Effector CD8-positive, alpha-beta T cell (primary cell): ENCODE data around the gene KRT83.
"Not testable (repeated sequence)": the region's sequence is repeated elsewhere in the genome, so short reads cannot be mapped to it uniquely, and the experiment has no call there.

Experiments
- DNase-seq: peaks from one replicate; lab custom pipeline; 2025; lab: John Stamatoyannopoulos, UW

Gene KRT83

DNA sequence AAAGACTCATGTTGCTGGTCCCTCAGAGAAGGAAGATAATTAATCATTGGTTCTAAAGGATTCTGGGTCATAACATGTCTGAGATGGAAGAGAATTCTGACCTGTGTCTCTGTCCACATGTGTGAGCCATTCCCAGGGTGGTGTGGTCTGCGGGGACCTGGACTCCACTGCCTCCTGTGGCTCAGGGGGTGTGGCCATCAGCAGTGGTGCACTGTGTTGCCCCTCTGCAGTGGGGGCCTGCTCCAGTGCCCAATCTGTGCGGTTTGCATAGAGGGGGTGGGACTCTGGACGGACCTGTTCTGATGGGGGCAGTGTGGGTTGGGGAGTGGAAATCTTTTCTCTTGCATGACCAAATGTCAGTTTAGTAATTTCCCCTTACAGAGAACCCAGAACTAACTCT is 32.6 kb upstream of the KRT83 start:
- no peak for DNase-seq

DNA sequence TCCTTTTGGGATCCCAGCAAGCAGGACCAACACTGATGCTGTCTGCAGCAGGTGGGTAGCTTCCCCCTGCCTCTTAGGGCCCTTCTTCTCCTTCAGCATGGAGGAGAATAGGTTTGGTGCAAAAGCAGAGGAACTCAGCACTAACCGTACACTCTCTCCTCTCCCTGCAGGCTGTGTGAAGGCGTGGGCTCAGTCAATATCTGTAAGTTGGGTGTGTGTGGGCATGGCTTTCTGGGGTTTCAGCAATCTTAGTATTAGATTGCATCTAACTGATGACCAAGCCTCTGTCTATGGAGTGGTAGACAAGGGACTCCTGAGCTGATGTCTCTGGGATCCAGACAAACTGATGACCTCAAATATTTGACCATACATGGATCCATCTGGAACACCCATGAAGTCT is 31.8 kb upstream of the KRT83 start:
- DNase-seq = no peak

DNA sequence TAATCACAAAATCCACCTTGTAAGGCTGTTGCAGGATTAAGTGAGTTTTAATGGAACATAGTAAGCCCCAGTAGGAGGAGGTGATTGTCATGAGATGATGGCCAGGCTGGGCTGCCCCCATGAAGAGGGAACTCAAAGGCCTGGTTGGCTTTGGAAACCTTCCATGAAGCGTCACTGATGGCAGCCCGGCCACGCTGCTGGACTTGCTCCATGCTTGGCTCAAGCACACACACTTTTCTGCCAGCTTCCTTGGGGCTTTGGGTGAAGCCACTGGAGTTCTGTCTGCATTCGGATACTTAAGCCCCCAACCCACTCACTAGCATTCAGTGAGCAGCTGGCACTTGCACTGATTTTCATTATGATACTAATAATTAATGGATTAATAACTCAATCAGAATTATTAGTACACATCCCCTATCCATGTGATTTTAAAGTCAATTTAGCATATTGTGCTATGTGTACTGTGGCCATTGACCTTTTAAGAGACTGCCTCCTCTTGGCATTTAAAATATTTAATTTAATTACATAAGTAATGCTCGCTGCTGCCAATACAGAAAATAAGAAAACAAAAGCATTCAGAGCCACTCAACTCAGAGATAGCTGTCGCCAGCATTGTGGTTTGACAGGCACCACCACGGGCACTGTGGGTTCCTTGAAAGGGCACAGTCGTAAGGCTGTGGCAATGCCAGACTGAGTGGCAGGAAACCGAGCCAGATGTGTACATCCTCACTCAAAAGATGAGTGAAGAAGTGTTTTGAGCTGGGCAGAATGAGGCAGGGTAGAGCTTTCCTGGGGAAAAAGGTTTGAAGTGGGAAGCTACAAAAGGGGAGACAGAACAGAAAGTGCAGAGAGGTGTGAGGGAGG is 30.2 kb upstream of the KRT83 start:
- peak; percentile 18 for DNase-seq

DNA sequence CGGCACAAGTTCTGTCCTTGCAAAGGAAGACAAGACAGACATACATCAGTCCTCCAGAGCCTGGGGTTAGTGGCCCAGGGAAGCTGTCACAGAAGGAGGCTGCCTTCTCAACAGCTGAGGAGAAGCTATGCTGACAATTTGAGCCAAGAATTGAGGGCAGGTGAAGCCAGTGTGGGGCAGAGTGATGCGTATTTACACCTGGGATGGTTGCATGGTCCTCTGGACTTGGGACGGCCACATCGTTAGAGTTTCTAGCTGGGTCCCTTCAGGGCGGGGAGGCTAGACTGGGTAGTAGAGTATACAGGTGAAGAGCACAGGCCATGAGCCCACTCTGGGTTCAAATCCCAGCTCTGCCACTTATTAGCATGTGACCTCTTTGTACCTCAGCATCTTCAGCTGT is 29.6 kb upstream of the KRT83 start:
- no peak for DNase-seq

DNA sequence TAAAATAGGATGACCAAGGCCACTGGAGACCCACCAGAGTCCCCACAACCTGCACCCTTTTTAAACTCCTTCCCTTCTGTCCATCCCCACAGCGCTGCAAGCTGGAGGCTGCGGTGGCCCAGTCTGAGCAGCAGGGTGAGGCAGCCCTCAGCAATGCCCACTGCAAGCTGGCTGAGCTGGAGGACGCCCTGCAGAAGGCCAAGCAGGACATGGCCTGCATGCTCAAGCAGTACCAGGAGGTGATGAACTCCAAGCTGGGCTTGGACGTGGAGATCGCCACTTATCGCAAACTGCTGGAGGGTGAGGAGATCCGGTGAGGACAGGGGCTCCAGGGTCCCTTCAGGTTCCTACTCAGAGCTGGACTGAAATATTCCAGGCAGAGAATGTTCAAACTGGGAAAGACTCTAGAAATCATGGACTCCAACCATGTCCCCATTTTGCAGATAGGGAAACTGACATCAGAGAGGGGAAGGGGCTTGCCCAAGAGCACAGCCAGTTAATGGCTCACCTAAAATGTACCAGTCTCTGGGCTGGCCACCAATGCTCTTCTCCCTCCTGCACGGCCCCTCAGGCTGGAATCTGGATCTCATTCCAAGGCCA is 28.9 kb upstream of the KRT83 start:
- no peak for DNase-seq

DNA sequence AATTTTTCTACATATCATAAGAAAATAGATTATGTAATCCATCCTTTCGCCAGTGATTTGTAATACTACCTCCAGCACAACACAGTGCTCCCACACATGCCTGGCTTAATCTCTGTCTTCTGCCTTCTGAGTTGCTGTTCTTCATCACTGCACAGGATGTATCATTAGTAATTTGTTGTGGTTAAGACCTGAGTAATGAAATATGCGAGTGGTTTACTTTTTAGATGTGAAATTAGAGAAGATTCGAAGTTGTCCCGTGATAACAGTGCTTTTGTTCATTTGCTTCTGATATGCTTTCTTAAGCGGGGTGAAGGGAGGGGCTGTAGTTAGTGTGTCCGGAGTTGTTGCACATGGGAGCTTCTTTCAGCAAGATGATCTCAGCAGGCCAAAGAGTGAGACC is 28.0 kb upstream of the KRT83 start:
- DNase-seq = no peak

DNA sequence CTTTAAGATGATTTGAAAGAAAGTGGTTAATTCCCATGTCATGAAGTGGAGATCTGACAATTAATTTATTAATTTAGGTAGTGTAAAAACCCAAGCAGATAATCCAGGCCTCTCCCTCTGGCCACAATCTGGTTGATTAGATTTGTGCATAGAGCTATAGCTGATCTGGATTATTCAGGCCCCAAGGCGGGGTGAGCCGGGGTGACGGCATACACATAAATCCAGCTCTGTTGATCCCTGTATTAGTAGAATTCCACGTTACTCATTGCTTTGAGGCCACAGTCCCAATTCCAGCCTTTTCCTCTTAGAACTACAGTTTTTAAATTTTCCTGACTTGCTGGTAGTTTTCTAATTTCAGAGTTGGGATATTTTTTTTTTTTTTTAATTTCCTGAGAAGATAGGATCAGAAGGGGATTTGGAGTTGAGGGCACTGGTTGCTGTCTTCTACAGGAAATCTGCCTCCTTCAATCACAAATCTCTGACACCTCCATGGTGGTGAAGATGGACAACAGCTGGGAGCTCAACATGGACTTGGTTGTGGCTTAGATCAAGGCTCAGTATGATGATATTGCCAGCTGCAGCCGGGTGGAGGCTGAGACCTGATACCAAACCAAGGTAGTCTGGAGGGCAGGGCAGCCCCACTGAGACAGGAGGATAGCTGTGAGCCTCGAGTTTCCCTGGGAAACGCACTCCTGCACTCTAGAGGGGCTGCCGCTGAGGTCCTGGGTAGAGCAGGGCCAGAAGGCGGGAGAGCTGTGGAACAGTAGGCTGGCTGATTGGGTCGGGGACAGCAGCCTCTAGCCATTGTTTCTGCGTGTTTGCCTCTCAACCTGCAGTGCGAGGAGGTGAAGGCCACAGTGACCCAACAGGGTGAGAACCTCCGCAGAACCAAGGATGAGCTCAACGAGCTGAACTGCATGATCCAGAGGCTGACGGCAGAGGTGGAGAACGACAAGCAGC is 26.6 kb upstream of the KRT83 start:
- DNase-seq = no peak

DNA sequence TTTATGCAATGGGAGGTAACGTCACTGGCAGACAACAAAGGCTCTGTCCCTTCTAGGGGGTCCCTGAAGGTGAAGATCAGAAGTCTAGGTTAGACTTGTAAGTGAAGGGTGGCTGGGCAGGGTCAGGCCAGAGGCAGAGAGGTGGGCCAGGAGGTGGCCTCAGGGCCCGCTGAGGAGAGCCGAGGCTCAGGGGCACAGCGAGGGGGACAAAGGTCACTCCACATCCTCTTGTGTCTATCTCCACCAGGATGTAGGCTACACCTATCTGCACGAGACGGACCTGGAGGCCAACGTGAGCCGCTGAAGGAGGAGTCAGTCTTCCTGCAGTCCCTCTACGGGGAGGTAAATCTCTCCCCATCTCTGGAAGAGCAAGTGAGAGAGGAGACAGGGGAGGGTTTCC is 25.8 kb upstream of the KRT83 start:
- no peak for DNase-seq

DNA sequence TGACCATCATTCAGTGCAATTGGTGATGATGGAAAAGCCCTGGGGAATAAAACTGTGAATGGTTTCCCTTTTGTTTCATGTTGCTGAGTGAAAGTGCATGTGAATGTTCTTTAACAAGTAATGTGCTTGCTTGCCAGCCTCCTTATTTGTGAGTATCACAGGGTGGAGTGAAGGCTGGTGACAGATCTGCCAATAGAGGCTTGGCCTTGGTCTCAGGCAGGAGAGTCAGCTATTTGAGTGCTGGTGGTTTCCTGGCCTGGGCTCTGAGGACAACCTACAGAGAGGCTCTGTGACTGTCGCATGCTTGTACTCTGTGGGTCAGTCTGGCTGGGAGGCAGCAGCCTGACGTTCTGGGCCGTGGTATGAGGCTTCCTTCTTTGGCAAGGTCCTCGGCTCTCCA is 25.4 kb upstream of the KRT83 start:
- DNase-seq = no peak

DNA sequence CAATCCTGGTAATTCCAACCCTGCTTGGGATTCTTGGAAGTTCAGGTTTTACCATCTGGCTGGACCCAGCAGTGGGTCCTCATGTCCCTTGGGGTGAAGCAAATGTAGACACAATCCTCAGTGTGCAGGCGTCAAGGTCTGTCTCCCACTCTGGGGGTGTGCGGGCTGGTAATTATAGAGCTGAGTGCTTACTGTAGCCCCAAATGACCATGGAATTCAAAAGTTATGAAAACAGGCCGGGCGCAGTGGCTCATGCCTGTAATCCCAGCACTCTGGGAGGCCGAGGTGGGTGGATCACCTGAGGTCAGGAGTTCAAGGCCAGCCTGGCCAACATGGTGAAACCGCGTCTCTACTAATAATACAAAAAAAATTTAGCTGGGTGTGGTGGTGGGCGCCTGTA is 23.8 kb upstream of the KRT83 start:
- DNase-seq = not testable (repeated sequence)

DNA sequence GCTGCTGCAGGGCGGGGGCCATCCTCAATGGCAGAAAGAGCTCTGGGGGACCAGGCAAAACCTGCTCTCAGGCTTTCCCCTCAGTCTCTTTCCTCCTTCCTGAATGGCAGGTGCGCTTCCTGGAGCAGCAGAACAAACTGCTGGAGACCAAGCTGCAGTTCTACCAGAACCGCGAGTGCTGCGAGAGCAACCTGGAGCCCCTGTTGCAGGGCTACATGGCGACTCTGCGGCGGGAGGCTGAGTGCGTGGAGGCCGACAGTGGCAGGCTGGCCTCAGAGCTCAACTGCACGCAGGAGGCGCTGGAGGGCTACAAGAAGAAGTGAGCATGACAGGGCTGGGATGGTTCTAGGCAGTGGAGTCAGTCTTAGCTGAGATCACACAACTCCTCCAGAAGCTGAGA is 22.9 kb upstream of the KRT83 start:
- DNase-seq = no peak

DNA sequence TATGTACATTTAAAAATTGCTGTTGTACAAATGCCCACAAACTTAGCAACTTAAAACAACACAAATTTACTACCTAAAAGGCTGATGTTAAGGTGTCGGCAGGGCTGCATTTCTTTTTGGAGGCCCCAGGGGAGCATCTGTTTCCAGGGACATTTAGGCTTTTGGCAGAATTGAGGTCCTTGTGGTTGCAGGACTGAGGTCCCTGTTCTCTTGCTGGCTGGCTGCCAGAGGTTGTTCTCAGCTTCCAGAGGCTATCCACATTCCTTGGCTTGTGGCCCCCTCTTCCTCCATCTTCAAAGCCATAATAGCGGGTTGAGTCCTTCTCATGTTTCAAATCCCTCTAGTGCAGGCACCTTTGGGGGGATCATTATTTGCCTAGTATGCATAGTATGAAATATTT is 22.4 kb upstream of the KRT83 start:
- no peak for DNase-seq

DNA sequence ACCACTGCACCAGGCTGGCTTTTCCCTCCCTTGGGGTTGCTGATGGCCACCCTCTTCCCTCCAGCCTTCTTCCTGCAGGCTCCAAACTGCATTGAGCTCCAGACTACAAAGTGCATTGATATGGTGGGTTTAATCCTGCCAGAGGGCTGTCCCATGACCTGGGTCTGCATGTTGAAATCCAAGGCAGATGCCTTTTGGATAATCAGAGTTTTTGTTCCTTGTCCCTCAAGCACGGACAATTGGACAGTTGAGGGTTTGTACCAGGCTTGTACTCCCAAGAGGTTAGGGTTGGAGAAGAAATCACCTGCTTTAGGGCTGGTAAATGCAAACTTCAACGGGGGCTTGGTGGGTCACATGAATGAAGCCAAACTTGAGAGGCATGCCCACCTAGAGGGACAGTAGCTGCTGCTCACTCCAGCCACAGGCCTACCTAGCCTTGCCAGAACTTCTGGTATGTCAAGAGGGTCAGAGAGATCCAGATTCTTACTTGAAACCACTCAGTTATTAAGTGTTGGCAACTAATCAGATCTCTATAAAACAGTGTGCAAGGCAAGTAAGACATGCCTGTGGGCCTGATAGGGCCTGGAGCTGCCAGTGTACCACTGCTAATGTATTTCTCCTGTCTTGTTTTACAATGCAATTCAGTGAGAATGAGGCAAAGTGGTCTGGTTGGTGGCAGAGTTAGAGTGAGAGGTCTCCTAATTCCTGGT is 21.7 kb upstream of the KRT83 start:
- DNase-seq = no peak

DNA sequence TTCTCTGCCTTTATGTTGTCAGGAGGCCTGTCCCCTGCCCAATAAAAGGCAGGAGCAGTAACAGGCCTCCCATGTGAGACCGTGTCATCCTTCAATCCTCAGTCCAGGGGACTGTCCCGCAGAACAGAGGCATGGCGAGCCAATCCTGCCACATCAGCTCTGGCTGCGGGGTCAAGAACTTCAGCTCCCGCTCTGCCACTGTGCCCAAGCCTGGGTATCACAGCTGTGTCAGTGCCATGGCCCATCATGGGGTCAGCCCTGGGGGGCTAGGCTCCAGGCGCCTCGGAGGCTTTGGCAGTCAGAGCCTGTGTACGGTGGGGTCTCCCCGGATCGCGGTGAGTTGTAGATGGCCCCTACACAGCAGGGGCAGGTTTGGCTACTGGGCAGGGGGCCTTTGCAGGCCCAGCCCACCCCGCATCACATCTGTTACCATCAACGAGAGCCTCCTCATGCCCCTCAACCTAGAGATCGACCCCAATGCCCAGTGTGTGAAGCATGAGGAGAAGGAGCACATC is 19.9 kb upstream of the KRT83 start:
- DNase-seq = no peak

DNA sequence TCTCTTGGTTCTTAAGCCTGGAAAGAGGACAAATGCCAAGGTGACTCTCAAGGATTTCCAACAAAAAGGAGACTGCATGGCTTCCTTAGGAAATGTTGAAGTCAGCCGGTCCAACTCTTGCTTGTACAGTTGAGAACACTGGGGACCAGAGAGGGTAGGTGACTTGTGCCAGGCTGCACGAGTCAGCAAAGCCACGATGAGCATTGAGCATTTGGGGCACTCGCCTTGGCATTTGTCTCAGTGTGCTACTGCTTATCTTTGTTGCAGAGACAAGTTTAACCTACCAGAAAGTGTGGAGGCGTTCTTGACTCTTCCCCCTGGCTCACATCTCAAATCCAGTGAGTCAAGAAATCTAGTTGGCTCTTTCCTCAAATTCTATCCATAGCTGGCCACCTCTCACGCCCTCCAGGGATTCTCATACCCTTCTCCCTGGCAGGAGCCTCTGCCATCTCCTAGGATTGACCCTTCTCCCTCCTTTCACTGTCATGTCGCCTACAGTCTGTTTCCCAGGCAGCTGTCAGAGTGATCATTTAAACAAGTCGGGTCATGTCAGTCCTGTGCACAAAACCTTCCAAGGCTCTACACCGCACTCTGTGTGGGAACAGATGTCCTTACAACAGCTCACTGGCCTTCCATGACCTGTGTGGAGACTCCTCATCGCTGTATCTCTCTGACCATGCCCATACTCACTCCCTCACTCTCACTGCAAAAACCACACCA is 17.2 kb upstream of the KRT83 start:
- DNase-seq = no peak

DNA sequence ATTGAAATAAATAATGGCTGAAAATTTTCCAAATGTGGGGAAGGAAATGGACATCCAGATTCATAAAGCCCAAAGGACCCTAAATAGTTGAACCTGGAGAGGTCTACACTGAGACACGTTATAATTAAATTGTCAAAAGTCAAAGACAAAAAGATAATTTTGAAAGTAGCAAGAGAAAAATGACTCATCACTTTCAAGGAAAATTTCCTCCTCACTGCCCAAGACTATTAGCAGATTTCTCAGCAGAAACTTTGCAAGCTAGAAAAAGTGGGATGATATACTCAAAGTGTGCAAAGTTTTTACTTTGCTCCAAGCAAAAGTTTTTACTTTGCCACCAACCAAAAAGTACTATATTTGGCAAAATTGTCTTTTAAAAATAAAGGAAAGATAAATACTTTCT is 15.9 kb upstream of the KRT83 start:
- DNase-seq = no peak

DNA sequence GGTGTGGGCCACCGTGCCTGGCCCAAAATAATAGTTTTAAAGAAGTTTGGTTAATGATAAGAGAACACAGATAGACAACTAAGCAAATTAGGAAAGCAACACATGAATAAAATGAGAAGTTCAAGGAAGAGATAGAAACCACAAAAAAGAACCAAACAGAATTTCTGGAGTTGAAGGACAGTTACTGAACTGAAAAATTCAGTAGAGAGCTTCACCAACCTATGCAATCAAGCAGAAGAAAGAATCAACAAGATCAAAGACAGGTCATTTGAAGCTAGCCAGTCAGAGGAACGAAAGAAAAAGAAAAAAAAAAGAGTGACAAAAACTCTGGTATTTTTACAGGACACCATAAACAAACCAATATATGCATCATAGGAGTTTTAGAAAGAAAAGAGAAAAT is 15.4 kb upstream of the KRT83 start:
- DNase-seq = no peak

DNA sequence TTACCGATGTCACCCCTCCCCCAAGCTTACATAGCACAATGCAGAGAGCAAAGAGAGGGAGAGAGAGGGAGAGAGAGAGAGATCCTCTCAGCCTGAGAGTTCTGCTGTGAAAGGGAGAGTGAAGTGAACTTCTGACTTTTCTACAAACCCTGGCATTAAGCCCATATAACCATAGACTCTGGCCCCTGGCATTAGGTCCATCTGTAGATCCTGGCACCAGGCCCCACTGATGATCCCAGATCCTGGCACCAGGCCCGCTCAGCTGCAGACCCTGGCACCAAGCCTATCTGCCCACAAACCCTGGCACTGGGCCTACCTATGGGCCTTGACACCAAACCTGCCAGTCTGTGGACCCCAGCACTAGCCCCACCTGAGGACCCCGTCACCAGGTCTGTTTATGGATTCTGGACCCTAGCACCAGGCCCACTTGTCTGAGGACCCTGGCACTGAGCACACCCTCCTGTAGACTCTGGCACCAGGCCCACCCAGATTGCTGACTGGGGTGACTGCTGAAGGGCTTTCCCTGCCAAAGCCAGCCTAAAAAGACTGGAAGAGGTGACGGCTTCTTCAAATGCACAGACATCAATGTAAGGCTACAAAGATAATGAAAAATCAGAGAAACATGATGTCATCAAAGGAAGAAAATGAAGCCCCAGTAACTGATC is 14.5 kb upstream of the KRT83 start:
- DNase-seq = no peak

DNA sequence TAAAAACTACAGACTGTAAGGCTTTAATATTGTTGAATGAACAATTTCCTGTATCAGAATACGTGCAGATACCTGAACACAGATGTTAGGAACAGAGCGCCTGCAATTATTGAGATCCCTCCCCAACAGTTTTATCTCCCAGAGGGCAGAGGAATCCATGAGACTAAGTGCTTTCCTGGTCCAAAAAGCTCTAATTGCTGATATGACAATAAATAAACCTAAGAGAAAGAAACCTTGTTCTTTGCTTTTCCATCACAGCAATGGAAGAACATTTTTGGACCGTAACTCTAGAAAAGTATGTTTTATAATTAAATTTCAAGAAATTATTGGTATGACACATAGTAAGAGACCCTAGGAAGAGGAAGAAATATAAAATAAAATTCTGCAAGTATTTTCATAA is 13.0 kb upstream of the KRT83 start:
- no peak for DNase-seq

DNA sequence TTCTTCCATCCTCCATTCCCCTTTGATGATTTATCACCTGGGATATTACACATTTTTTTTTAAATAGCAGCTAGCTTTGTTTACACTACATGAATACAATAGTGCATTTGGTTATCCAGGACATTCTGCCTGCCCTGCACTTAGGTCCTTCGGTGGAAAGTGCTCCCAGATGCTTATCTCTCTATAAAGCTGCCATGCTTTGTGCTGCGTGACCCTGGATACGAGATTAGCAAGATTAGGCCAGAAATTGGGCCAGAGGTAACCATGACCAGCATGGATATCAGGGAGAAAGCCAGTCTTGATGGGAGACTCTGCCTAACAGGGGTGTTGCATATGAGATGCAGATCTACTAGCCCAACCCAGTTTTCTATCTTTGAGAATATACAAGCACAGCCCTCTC is 12.1 kb upstream of the KRT83 start:
- DNase-seq = no peak

DNA sequence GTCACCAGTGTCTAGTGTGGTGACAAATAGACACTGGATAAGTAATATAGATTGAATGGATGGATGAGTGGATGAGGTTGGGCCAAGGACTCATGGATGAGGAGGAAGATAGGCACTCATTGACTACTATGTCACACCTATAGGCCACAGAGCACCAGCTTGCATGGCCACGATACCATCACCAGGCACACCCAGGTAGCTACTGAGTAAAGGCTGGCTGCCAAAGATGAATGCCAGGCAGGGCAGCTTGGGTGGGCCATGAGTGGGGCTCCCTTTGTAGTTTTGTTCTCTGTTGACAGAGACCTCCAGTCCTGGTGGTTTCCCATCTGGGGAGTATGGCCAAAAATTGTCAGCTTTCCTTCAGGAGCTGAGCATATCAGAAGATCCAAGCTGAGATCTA is 11.2 kb upstream of the KRT83 start:
- no peak for DNase-seq
